HG03135 (cell line): ENCODE measurements around the gene DCP1B.

Source experiments
- ATAC-seq: cut with Tn5 transposase; IDR thresholded peaks from one replicate; pipeline ENCODE4 v1.9.1; 2021; ENCODE audit warnings: mild to moderate bottlenecking, moderate library complexity; ENCODE audit not compliant: unreplicated experiment

The DCP1B gene

DNA sequence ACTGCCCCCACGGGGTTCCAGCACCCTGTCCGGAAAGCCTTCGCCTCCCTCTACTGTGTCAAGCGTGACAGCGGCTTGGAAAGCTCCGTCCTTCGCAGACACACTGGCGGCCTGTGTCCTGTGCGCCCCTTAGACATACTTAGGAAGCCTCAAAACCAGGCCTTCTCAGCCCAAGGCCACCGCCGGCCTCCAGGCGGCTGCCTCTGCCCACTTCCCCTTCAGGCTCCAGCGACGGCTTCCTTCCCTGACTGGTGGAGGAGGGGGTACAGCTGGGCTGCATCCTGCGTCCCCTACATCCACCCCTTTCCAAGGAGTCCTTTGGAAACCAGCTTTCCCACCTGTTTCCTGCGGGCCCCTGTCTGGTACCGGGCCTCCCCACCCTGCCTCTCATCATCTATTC, 83.3 kb downstream of the DCP1B start:
- no peak for ATAC-seq

DNA sequence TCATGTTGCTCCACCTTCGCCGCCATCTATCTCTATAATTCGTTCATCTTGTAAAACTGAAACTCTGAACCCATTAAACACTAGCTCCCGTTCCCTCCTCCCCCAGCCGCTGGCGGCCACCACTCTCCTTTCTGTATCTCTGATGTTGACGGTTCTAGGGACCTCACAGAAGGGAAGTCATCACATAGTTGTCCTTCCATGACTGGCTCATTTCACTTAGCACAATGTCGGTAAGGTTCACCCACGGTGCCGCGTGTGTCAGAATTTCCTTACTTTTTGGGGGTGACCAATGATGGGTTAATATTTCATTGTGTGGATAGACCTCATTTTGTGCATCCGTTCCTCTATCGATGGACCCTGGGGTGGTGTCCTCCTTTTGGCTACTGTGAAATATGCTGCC, 83.8 kb downstream of the DCP1B start:
- ATAC-seq = no peak

DNA sequence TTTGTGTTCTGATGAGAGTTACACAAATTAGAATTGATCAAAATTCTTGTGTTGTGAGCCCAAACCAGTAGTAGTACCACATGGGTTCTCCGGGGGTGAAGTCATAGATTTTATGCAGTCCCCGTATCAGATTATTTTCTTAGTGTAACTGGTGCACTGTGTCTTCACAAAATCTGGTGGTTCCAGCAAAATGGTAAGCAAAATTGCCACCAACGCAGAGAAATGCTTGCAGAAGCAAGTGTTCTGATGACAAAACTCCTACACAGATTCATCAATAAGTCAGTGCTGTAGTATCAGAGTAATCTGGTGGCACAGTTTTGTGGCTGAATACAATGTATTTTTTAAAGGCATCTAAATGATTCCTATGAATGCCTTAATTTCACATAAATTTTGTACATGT, 84.5 kb downstream of the DCP1B start:
- ATAC-seq = no peak

DNA sequence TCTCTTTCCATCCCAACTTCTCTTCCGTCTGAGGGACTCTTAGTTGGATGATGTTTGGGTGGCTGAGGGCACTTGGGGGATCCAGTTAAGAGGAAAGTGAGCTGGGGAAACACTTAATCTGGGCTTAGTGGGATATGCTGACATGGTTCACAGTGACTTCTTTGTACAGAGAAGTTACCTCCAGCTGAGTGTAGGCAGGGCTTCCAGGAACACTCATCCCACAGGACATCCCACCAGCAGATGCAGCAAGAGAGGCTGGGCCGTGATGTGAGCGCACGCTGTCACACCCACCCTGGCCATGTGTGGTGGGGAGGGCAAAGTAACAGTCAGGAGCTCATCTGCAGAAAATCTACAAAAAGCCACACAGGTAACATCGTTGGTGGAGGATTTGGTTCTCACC, 85.0 kb downstream of the DCP1B start:
- ATAC-seq = no peak

DNA sequence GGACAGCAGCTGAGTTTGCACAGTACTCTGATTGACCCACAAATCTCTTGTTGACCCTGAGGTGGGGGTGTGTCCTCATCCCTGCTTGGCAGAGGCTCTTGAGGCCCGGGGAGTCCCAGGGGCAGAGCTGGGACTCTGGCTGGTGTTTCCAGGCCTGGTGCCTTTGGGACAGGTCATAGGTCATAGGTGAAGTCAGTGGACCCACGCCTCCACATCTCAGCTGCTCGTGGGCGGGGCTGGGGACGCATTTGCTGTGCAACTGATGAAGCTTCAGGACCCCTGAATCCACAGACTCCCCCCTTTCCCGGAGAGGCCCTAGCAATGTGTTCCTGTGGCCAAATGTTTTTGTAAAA, 85.4 kb downstream of the DCP1B start:
- ATAC-seq = no peak

DNA sequence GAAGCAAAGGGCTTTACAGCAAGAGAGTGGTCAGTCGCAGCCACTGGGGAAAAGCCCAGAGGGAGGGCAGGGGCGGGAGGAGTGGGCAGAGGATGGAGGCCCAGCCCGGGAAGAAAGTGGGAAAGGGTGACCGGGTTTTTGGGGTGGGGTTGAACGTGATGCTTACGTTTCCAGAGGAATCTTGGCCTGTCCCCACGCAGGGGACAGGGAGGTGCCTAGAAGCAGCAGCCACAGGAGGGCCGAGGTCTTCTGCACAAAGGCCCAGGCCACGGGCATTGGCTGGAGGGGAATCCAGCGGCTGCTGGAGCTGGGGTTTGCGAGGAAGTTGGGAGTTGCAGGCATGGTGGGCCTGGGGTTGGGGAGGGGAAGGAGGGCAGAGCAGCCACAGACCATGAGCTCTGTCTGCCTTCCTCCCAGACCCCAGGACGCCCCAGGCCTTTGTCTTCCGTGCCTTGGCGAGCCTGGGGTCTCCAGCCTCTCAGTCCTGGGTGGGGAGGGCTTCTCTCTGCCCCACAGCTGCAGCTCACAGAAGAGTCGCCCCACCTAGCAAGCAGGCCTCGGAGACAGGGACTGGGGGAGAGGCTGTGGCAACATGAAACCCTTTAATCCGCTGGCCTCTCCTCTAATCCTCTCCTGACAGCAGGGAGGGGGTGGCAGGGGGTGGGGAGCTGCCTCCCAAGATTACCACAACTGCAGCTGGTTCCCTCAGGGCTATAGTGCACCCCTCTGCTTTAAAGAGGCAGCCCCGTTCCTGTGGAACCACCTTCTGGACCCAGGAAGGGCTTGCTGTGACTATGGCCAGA, 86.0 kb downstream of the DCP1B start, which contains the start of gene CACNA2D4:
Gene CACNA2D4, minus strand, starts transcription at position 572 of the 803 bp plus-strand sequence. Its CDS starts 179 bp downstream, at position 393.
- ATAC-seq = no peak

DNA sequence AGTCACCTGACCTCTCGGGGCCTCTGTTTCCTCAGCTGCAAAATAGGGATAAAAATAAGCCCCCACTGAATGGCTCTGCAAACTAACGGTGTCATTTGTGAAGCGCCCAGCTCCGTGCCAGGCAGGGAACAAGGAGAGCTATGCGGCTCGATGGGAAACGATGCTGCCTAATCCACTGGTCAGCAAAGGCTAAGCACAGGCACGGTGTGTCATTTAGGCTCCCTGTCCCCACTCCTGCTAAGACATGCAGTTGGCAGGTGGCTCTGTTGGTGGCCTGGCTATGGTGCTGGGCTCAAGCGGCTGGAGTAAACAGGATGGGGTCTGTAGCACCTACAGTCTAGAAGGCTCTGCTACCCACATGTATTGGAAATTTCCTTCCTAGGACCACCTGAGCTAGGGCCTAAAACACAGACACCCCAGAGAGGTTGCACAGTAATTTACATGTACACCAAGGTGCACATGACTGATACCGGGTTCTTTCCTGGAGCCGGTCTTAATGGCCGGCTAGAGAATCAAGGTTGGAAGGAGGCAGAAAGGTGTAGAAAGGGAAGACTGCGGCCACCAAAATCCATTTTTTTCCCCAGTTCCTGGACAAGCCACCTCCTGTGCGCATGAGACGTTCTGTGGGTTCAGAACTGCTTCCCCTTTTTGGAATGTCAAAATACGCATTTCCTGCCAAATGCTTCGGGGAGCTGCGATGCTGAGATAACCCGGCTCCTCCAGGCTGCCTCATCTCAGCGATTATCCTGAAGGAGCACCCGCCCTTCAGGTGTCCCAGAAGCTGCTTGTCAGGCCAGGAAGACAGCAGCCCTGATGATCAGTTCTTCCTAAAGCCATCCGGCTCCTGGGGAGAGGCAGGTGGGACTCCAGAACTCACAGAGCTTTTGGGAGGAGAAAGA, 86.8 kb downstream of the DCP1B start:
- ATAC-seq = no peak

DNA sequence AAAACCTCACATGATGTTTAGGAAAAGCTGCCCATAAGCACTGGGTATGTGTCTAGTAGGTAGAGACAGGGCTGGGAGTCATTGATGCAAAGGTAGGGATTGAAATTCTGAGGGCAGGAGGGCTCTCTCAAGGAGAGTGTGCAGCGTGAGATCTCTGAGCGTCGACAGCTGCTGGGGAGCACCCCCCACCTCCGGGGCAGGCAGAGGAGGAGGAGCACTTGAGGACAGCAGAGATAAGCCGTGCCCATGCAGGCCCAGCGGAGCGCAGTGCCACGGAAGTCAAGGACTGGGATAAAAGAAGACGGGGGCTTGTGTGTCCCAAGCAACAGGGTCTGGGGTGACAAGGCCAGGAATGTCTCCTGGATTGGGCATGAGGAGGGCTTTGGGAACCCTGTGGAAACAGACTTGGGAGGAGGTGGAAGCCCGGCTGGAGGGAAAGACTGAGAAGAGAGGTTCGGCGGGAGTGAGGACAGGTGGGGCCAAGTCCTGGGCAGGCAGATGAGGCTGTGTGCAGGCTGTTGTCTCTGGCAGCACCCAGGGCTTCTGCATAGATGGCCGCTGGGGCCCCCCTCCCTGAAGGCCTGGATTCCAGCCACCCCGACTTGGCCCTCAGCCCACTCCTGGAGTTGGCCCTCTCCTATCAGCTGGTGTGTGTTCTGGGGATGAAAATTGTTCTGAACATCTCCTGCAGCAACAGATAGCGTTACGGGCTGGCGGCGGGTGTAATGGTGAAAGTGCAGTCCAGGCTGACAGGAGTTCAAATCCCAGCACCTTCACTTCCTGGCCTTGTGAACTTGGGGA, 87.7 kb downstream of the DCP1B start:
- no peak for ATAC-seq

DNA sequence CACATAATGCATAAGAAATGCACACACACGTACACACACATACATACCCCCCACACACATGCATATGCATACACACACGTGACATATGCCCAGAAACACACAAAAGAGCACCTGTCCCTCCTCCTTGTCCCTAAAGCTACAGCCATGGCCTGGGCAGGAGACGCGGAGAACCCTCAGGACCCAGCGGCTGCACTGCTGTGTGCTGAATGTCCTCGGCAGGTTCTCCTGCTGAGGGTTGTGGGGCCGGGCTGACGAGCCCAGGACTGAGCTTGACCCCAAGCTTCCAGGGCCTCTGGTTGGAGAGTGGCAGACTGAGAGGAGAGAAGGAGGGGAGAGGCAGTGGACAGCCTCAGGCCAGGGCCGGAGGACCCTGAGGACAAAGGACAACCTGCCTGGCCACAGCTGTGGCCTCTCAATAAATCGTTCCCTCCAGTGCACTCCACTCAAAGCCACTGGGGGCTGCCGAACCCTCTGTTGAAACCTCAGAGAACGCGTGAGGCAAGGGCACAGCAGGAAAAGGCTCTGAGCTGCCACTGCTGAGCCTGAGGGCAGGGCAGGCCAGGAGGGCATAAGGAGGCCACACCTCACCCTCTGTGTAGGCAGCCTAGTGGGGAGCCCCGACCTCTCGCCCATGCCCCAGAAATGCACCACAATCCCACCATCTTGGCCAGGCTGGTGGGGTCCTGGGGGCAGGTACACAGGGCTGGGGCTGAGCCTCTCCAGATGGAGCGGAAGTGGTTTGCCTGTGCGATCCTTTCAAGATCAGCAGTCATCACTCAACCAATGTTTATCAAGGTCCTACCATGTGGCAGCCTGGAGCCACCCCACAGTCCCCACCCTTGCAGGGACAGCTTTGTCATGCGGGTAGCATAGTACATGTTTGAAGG, 88.9 kb downstream of the DCP1B start:
- ATAC-seq = no peak

DNA sequence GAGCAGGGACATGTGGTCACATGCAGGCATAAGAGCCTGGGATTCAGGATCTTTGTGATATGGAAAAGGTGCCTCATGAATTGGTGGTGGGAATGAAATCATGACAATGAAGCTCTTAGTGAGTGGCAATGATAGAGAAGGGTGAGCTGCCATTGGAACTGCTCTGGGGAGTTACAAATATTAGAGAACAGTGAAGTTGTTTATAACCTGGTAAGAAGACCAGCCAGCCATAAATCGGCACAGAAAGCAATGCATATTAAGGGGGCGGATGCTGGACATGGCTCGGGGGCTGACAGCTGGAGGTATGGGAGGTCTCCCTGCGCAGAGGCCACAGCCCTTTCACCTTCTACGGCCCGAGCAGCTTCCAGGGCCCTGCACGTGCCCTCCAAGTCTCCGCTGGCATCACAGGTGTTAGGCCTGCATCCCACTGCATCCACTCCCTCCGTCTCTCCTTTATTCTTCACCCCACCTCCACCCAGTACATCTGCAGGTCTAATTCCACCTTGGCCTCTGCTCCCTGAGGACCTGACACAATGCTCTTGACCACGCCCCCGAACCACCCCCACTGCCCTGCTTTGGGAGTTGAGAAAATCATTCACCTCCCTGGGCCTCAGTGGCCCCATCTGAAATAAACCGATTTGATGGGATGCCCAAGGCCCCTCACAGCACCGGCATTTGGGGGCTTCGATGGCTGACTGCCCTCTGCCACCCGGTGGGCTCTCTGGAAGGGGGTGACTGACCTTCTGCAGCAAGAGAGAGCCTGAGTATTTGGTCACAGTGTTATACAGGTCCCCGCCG, 89.9 kb downstream of the DCP1B start:
- ATAC-seq = no peak

DNA sequence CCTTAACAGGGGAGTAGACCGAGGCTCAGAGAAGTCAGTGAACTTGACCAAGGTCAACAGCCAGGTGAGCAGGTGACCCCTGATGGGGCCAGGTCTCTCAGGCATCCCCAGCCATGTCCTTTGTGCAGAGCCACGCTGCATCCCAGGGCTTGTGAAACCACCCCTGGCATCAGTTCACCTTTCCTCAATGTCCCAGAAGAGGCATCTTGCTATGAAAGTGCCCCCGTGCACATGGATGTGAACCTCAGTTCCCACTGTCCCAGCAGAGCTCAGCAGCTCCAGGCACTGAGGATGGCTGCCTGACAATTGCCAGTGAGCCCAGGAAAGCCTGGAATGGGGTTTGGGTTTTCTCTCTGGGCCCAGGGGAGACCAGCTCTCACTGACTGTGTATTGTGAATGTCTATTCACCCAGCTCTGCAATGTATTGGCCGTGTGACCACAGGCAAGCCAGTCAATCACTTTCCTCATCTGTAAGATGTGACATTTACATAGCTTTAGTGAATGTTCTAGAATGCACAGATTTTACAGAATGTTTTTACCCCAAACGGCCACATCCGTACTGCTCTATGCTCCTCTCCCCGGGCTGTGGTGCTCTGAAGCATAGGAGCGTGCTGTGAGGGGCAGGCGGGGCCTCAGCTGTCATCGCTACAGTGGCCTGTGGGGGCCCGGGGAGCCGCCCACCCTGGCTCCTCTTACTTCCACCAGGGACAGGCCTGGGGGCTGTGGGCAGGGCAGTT, 90.7 kb downstream of the DCP1B start:
- ATAC-seq = no peak

DNA sequence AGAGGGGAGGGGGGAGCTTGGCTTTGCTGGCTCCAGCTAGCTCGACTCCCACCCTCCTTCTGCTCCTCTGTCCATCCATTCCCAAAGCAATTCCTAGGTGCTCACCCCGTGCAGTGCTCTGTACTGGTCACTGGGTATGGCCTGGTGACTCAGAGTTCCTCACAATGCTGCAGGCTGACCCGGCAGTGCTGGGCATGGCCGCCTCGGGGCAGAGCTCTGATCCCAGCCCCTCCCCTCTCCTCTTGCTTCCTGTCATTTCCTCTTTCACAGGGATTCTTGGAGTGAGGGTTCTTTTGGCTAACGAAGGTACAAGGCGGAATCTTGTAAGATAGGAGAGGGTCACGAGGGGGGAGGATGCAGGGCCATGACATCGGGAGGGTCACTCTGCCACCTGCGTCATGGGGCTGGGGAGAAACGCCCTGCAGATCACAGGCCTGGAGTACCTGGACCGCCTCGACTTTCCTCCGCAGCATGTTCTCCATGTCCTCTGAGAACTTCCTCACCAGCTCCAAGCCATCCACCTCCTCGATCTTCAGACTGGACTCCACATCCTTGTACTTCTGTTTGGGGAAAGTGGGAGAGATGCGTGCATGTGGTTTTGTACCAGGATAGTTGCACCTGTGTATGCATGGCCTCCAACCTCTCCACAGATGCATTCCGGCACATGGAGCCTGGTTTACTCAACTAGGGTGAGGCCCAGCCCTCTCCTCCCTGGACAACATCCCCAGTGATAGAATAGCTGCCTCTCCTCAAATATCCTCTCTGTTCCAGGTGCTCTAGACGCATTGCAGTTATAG, 91.5 kb downstream of the DCP1B start:
- no peak for ATAC-seq

DNA sequence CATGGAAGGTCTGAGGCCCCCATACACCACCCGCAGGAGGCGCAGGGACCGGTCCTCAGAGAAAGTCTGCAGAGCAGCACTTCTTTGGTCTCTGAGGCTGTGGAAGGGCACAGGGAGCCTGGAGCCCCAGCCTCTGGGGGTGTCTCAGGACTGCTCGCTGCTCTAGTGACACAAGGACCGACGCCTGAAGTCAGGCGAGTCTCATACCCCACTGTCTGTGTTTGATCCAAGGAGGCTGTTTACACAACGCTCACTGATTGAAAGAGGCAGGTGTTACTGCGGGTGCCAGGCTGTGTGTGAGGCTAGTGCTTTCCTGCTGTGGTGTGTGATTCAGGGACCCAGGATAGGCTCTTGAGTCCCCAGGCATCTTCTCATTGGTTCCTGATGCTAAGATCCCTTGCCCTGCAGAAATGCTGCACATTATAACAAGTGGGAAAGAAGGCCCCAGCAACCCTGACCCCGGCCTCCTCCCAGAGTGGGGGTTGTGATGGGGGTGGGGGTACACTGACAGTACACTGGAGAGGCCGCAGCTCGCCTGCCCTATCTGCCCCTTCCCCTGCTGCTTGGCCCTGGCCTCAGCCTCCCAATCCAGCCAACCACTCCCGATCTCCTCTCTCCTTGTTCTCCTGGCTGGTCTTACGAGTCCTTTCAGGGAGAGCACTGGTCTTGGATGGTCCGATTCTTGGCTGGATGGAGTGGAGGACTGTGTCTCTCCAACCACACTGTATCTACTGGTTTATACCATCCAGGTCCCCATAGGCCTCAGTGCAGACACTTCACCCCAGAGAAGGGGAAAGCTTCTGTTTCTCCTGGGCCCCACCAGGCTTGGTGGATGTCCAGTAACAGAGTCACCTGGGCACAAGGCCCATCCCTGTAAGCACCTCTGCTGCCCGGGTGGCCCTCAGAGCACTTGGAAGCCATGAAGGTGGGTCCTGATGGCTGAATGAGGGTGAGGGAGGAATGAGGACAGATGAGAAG, 92.4 kb downstream of the DCP1B start:
- no peak for ATAC-seq

DNA sequence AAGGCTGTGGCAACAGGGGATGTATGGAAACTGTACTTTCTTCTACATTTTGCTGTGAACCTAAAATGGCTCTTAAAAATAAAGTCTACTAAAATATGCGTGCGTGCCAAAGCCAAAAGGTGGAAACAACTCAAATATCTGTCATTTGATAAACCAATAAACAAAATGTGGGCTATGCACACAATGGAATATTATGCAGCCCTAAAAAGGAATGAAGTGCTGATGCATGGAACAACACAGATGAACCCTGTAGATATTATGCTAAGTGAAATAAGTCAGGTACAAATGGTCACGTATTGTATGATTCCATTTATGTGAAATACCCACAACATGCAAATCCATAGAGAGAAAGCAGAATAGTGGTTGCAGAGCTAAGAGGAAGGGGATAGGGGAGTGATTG, 93.8 kb downstream of the DCP1B start:
- no peak for ATAC-seq

DNA sequence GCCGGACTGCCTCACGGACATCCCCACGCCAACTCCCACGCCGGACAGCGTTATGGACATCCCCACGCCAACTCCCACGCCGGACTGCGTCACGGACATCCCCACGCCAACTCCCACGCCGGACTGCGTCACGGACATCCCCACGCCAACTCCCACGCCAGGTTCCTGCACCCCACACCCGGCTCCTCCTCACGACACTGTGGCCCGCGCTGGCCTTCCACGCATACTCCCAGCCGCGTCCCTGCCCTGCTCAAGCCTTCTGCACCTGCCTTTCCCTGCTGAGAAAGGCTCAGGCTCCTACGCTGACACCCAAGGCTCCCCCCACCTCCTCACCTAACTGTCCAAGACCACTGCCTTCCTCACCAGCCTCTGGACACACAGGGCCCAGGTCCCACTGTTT, 95.5 kb downstream of the DCP1B start:
- ATAC-seq = no peak

DNA sequence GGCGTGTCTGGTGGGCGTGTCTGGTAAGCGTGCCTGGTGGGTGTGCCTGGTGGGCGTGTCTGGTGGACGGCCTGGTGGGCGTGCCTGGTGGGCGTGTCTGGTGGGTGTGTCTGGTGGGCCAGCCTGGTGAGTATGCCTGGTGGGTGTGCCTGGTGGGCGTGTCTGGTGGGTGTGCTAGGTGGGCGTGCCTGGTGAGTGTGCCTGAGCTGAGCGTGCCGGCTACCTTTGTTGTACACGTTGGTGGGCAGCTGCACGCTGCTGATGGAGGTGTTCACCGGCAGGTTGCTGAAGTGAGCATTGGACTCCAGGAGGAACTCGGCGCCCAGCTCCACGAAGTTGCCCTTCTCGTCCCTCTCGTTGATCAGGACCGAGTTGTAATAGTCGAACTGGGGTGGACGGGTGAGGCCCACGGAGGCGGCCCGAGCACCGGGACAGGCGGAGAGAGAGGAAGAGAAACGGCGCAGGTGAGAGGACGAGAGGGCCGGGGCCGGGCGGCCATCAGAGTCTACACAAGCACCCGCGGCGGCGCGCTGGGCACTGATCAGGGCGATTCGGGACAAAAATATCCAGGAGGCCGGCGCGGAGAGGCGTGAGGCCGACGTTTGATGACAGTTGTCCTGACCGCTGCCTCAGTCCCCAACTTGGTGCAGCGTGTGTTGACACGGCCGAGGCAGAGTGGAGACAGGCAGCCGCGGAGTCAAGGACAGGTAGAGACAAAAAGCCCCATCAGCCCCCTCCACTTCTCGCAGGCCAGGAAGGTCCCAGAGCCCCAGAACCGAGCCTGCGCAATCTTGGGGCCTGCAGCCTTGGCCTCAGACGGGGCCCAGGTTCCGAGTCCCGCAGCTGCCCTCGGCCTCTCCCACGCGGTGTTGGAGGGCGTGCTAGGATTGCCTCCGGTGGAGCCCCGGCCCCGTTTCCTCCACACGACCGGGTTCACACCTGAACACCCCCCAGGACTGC, 96.3 kb downstream of the DCP1B start:
- ATAC-seq = no peak
